GM21528 (cell line): ENCODE measurements around the gene SH2D3C.
A peak's percentile ranks its signal among the peaks of the same experiment; 100 is the strongest.

Source experiments
- ATAC-seq: cut with Tn5 transposase; IDR thresholded peaks from one replicate; pipeline ENCODE4 v1.9.1; 2021; ENCODE audit warnings: mild to moderate bottlenecking, moderate library complexity; ENCODE audit not compliant: unreplicated experiment, low FRiP score

Gene SH2D3C

DNA sequence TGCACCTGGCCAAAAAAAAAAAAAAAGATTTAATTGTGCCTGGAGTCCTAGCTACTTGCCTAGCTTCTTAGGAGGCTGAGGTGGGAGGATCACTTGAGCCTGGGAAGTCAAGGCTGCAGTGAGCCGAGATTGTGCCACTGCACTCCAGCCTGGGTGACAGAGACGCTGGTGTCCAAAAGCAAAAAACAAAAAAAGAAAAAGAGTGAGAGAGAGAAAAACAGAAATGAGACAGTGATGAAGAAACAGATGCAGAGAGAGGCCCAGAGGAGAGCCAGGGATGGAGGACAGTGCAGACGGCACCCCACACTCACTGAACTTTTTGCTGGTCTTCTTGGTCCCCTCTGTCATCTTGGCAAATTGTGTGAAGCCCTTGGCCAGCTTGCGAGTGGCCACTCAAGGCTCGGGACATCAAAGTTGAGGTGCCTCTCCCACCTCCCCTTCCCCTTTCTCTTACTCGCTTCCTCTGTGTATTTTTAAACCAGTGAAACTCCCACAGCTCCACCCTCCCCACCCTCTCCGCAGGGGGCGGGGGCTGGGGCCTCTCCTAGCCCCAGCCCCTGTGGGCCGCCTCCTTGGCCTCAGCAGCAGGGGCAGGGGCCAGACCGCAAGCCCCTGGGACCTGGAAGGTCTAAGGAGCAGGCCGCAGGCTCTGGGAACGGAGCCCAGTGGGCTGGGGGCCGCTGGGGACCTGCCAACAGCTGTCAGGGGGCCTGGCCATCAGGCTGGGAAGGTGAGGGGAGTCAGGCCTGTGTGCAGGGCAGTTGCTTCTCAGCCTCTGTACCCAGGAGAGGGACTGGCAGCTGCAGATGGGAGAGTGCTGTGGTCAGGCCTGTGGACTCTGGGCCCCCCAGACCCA, at the start of gene SH2D3C:
Gene SH2D3C (minus strand): TSS at position 387 of the 856 bp plus-strand sequence. CDS start 39 bp downstream, at position 348.
- peak; percentile 38 for ATAC-seq

DNA sequence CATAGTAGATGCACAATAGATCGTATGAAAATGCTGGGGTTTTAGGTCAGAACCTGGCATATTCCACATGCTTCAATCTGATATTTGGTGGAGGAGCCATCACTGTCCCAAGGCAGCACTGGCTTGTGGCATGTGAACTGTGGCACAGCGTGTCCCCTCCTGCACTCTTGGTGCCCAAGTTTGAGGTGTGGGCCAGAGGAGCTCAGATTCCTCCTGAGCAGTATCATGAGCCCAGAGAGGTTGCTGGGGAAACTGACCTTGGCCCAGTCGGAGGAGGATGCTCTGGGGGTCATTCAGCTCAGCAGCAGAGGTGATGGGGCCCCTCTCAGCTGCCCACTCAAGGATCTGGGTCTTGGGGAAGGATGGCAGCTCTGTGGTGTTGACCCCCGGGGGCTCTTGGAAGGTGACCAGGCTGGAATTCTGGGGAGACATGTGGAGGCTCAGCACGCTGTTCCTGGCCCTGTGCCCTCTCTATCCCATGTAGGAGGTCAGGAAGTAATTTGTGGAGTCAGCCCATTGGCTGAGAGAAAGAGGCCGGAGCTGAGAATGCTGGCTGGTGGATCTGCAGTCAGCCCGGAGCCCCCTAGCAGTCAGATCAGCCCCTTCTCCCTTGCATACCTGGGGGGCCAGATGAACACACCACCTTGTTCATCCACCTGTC, 47.9 kb upstream of the SH2D3C start:
- no peak for ATAC-seq

DNA sequence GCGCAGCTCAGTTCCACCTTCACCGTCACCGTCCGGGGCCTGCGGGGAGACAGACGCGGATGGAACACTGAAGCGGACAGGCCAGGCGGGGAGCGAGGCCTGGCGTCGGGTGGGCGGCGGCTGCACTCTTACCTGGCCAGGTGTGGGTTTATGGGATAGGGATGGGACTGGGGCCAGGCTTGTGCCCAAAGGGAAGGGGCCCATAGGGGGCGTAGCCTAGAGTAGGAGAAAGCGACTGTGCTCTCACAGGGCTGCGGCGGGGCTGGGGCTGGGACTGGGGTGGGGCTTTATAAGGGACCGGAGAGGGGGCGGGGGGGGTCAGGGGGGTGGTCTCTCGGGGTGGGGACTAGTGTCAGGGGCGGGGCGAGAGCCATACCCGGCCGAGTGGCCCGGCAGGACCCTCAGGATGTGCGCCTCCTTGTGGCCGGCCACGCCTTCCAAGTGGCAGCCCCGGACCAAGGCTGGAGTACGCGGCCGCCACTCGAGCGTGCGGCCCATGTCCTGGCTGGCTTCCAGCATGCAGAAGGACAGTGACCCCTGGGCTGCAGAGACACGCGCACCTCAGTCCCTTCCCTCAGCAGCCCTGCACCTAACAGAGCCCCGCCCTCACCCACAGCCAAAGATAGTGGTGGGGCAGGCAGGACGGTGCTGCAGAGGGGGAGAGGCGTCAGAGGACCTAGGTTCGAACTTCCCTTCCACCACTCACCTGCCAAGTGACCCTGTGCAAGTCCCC, 47.0 kb upstream of the SH2D3C start:
- no peak for ATAC-seq

- no peak for ATAC-seq
Observed at GRCh38 chr9:127822108-127822507, 43.6 kb upstream of the SH2D3C start.

DNA sequence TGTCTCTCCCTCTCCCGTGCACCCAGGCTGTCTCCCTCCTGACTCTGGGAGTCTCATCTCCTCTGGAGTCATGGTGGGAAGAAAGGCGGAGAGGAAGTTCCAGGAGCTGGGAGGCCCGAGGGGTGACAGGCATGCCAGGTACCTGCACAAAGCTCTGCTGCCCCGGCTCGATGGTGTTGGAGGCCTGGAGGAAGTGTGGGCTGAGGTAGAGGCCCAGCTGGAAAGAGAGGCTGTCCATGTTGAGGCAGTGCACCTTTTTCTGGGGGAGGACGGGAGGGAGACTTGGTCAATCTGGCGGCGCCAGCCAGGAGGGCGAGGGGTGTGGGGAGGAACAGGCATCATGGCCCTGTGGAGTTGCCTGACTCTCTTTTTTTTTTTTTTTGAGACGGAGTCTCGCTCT, 40.1 kb upstream of the SH2D3C start:
- no peak for ATAC-seq

DNA sequence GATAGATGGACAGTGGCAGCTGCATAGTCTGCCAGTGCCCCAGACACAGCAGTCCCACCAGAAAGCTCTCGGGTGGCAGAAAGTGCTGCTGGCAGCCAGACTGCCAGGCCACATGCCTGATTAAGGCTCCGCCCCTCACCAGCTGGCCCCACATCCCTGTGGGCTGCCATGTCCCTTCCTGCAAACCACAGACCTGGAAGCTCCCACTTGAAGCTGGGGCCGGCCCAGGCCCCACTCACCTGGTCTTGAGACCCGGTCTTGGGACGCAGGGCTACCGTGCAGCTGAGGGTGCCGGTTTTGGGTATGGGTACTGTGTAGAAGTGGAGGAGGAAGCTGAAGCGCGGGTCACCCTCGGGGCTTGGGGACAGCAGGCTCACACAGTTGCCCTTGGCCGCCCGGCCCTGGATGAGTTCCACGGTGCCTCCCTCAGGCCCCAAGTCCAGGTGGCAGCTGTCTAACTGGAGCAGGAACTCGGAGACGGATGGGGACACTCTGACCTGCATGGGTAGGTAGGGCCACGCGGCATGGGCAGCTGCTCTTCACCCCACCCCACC, 39.5 kb upstream of the SH2D3C start:
- no peak for ATAC-seq

DNA sequence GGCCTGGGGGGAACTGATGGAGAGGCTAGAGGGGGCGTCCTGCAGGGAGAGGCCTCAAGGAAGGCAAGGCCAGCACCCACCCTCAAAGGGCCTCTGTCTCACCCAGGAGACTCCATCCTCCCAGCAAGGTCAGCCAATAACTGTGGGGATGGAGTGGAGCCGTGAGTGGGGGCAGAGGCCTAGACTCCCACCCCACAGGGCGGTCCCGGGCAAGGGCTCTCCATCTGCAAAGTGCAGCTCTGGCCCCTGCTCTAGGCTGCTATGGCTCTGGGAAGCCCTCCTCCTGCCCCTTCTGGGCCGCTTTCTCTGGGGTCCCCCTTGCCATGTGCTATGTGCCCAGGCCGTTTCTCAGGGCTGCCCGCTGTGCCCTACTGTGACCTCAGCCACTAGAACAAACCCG, 38.3 kb upstream of the SH2D3C start:
- no peak for ATAC-seq

GRCh38 chr9:127816362-127816725, 37.9 kb upstream of the SH2D3C start:
- no peak for ATAC-seq

DNA sequence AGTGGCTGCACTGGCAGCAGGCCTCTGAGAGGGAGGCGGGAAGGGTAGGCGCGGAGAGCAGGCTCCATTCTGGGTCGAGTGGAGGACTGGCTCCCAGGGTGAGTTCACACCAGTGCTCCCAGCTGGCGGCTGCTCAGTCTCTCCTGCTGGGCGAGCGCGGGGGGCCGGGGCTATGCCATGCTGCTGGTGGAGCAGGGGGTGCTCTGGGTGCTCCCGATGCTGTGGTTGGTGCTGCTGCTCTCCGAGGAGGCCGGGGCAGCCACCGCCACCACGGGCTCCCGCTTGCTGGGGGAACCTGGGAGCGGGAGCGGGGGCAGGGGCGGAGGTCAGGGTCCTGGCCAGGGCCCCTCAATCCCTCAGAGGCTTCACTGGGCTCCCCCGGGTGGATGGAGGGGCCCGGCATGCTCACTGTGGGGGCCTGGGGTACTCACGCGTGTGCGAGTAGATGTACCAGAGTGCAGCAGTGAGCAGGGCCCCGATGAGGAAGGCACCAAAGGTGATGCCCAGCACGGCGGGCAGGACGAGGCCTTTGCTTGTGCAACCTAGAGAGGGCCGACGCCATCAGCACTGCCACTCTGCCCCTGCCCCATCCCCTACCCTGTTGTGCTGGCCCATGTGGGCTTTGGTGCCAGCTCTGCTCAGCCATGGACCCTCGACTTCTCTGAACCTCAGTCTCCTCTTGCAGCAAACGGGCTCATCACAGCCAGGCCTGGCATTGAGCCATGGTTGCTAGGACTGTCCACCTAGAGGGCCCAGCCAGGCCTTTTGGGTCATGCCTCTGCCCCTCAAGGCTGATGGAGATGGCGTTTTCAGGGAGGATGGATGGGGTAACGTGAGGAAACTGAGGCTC, 37.3 kb upstream of the SH2D3C start:
- ATAC-seq = no peak

- no peak for ATAC-seq
Observed at GRCh38 chr9:127814619-127815511, 36.4 kb upstream of the SH2D3C start.

DNA sequence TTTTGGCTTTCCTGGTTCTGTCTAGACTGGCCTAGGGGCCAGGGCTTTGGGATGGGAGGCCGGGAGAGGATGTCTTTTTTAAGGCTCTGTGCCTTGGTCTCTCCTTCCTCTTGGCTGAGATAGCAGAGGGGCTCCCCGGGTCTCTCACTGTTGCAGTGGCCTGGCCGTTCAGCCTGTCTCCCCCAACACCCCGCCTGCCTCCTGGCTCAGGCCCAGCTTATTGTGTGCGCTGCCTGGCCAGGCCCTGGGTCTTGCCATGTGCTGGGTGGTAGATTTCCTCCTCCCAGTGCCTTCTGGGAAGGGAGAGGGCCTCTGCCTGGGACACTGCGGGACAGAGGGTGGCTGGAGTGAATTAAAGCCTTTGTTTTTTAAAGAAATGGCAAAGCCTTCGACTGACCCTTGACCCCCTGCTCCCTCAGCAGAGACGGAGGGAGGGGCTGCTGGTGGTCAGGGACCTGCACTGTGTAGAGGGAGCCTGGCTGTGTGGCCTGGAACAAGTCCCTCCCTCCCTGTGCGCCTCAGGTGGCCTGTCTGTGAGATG, 35.3 kb upstream of the SH2D3C start:
- ATAC-seq = no peak

GRCh38 chr9:127812936-127813675, 34.6 kb upstream of the SH2D3C start:
- ATAC-seq = no peak

DNA sequence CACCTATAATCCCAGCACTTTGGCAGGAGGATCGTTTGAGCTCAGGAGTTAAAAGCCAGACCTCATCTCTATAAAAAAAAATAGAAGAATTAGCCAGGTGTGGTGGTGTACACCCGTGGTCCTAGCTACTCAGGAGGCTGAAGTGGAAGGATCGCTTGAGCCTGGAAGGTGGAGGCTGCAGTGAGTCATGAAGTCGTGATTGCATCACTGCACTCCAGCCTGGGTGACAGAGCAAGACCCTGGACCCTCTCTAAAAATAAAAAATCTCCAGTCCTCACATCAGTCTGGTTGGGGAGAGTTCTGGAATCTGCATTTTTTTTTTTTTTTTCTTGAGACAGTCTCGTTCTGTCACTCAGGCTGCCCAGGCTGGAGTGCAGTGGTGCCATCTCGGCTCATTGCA, 33.5 kb upstream of the SH2D3C start:
- no peak for ATAC-seq

GRCh38 chr9:127810378-127811187, 32.1 kb upstream of the SH2D3C start:
- ATAC-seq = no peak

- ATAC-seq = no peak
Observed at GRCh38 chr9:127809540-127810377, 31.3 kb upstream of the SH2D3C start.

- ATAC-seq = no peak
Observed at GRCh38 chr9:127809002-127809539, 30.6 kb upstream of the SH2D3C start.
